Left ventricle myocardium superior (tissue), 1 donor: ENCODE data around the gene TRPV6. TPM values are rescaled to one million over a fixed set of nuclear protein-coding genes. Genes with fewer than 3 reads are reported as not detected.

ENCODE experiments used
- ATAC-seq: fragments of 200-7000 bp; cut with Tn5 transposase; one replicate; pipeline ENCODE4 v1.9.1; 2020; ENCODE audit warnings: mild to moderate bottlenecking, moderate library complexity
- DNase-seq: peaks from one replicate; pipeline ENCODE4 v3.0.0-alpha.2; 2020
- intact Hi-C: fragments of 100-400 bp; cut with micrococcal nuclease; formaldehyde crosslinking; loops from one replicate; pipeline ENCODE4 v1.11.0; 2022
- total RNA-seq: library from RNA; stranded (reverse); fragmentation: NEBNext Ultra II Directional; extraction: Animal tissue kit (Norgen Biotek cat#: 25700); gene quantifications from one replicate; pipeline ENCODE4 v1.2.1, GENCODE V29; 2021
- donor health status: DM: no; HTN: yes; CAD: no; lungs with severe emphysema.

The TRPV6 gene
- total RNA-seq, 1 donor from 2014 or later, result 0.05 TPM

DNA sequence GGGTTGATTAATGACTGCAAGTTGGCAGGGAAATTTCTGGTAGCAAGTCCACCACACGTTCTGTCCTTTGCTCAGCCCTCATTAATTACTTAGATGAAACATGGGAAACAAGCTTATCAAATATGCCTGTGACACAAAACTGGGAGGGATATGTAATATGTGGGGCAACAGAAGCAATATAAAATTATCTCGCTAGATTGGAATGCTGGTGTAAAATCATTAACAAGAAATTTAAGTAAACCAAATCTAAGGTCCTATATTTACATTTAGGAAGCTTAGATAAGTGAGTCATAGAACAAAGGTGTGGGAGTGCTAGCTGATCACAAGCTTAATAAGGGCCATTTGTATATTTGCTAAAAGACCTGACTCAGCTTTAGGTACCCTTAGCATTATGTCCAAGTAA lies 24.5 kb upstream of the TRPV6 start:
- intact Hi-C loops, result no loop called here
- no peak for DNase-seq
- ATAC-seq, result no peak

DNA sequence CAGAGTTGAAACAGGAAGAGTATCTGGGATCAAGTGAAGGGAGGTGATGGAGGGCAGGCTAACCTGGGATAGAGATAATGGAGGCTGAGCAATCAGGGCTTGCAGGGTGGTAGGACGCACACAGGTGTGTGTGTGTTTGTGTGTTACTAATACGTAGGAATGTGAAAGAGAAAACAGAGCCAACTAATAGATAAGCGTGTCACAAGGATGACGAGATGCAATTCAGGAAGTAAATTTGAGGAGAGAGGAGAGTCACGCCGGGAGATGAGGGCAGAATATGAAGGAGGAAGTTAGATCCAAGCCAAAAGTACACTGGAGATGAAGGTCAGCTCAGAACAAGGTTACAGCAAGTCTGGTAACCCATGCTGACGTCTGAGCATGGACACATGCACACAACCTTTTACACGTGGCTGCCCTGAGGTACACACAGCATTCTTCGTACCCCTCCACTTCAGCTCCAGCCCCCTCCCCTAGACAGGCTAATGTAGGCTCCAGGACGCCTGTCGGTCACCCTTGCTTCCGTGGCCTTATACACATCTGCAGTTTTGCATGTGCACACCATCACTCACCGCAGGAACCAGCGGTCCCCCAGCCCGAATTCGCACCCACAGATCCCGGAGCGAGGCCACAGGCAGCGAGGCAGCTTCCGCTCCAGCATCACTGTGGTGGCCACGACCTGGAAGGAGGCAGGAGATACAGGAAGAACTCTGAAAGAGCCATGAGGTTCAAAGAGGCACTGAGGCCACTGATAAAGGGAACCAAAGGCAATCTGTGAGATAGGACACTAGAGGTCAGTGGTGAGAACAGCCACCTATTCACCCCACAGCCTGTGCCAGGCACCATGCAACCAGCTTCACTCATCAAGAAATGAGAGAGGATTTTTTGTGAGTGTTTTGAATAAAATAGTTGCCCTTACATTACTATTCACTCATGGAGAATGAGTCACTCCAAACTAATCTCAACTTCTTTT lies 23.7 kb upstream of the TRPV6 start:
- no peak for DNase-seq
- ATAC-seq, result no peak
- intact Hi-C loops, result no loop called here

DNA sequence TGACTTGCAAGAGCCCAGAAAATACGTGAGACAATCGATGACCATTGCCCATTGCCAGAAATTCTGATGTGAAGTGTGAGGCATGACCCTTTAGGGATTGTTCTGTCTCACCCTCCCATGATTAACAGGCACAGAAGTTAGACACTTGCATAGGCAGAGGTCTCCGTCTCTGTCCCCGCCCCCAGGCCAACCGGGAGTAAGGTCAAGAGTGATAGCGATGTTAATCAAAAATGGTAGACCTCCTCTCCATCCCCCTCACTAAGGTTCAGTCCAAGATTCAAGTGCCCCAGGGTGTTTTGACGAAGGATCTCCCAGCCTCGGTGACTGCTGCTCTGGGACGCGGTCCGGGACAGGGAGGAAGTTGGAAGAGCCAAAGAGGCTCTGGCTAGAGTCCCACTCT lies 22.7 kb upstream of the TRPV6 start:
- ATAC-seq, result no peak
- no peak for DNase-seq
- intact Hi-C loops, result no loop called here

DNA sequence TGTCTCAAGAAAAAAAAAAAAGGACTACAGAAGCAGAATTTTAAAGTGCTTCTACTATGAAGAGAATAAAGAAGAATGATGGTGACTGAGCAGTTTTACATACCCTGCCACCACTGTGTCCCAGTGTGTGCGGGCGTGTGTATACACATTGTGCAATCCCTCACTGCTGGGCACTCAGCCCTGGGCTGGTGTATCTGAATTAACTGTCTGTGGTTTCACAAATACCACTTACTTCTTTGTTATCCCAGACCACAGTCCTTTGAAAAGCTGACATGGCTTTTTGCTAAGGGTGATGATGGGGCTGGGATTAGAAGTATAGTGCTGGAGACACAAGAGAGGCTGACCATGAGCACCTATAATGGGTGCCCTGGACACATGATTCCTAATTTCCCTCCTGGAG lies 21.1 kb upstream of the TRPV6 start:
- intact Hi-C loops, result no loop called here
- ATAC-seq, result no peak
- no peak for DNase-seq

DNA sequence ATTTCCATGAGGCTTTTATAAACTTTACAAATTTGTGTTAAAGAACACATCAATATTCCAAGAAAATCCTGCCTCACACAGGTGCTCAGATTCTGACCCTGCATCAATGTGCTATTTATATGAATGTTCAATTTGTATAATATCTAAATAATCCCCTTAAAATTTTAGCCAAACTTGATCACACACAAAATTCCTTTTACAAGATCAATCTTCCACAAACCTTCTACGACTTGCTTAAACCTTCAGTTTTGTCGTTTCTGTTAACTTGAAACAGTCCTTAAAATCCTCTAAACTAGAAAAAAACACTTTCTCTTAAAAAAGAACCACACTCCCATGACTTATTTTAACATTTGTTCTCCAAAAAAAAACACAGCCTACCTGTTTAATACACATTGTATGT lies 20.2 kb upstream of the TRPV6 start:
- ATAC-seq, result no peak
- intact Hi-C loops, result no loop called here
- DNase-seq, result no peak

DNA sequence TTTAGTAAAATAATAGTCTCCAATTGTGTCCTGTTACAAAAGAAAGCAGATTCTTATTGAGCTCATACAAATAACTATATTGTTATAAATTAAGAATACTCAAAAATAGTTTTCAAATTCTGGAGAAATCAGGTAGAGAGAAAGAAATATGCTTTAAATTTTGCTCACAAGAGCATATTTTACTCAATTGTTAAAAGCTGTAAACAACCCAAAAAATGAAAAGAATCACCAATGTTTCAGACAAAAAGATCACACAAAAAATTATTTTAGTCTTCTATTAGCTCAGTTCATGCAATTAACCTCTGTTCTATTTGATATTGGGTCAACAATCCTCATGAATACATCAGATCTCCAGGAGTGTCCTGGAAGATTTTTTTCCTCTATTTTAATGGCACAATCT lies 18.6 kb upstream of the TRPV6 start:
- intact Hi-C loops, result no loop called here
- ATAC-seq, result no peak
- no peak for DNase-seq

DNA sequence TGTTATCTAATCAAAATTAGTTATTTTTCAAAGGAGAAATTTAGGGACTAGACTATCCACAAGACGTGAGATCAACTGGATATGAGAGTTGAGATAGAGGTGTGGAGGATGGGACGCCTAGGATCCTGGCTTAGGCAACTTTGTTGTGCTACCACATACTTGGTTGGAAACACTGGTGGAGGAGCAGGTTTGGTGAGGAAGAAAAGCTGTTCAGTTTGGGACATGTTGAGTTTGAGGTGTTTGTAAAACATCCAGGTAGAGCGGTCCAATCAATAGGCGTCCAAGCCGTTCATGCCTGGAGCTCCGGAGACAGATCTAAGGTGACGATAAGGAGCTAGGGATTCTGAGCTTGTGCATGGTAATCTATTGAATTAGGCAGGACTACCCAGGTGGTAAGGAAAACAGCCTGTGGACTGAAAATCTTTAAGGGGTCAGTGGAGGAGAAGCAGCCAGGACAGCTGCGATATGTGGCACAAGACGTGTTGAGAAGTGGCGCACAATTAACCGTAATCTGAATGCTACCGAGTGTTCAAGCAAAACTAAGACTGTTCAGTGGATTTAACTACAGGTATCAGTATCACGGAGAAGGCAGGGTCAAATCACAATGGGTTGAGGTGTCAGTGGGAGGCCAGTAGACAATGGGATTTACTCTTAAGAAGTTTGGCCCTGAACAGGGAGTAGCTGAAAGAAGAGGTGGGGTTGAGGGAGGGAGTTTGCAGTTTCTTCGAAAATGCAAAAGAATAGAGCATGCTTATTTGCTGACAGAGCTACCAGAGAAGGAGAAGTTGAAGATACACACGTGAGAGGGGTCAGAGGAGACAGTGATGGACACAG lies 16.1 kb upstream of the TRPV6 start:
- ATAC-seq (no peak), DNase-seq (no peak)
- intact Hi-C loops, result no loop called here

DNA sequence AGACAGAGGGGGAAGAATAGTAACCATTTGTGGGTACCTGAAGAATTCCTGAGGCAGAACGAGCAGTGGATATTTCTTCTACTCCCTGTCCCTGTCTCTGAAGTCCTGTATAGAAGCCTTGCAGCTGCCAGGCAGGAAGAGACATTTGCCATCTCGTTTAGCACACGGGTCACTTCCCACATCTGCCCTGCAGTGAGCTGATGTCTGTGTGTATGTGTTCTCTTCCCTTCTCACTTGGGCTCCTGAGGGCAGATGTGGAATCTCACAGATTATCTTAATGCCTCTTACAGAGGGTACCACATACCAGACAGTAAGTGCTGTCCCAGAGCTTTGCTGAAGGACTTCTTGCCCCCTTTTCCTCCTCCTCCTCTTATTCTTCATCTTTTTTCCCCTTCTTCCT lies 14.1 kb upstream of the TRPV6 start:
- intact Hi-C loops, result no loop called here
- ATAC-seq, result no peak
- DNase-seq, result no peak

DNA sequence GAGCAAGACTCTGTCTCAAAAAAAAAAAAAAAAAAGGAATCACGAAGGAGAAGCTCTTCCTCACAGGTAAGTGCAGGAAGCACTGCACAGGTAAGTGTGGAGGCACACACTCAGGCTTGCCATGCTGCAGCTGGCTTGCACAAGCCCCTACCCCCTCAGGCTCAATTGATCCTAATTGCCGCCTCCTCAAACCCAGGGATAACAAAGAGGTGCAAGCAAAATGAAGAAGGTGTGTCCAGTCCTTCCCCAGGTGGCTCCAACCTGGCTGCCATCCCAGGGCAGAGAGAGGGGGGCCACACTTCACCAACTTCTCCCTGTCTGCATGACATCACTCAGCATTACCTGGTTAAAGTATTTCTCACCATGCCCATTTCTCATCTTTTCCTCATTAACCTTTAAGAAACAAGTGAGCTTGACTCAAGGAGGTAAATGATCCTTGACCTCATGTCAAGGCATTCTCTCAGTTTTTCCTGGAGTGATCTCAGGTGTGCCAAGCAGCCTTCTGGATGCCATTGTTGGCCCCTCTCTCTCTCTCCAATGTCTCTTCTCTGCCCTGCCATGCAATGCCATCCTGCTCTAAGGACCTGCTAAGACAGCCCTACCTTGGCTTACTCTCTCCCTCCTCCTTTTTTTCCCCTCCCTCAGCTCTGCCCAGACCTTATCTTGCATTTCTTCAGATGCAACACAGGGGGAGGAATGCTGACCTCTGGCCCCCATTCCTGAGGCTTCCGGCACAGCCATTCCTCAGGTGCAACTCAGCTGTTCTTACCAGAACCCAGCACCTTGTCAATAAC lies 13.0 kb upstream of the TRPV6 start:
- no peak for ATAC-seq
- intact Hi-C loops, result no loop called here
- no peak for DNase-seq

DNA sequence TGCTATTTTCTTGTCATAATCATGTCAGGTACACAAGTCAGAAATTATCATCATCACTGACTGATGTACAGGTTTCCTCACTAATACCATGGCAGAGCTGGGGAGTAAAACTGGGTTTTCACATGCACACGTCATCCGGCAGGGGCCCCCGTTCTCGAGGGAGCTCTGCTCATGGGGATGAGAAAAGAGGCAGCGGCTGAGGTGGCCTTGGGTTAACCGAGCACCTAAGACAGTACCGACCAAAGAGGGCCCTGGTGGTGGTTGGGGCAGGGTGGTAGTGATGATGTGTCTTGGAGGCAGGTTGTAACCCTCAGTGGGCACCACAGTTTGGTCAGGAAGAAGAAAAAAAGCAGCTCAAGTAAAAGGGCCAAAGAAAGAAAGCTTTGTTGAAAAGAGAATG lies 12.1 kb upstream of the TRPV6 start:
- intact Hi-C loops, result no loop called here
- DNase-seq (no peak), ATAC-seq (no peak)

DNA sequence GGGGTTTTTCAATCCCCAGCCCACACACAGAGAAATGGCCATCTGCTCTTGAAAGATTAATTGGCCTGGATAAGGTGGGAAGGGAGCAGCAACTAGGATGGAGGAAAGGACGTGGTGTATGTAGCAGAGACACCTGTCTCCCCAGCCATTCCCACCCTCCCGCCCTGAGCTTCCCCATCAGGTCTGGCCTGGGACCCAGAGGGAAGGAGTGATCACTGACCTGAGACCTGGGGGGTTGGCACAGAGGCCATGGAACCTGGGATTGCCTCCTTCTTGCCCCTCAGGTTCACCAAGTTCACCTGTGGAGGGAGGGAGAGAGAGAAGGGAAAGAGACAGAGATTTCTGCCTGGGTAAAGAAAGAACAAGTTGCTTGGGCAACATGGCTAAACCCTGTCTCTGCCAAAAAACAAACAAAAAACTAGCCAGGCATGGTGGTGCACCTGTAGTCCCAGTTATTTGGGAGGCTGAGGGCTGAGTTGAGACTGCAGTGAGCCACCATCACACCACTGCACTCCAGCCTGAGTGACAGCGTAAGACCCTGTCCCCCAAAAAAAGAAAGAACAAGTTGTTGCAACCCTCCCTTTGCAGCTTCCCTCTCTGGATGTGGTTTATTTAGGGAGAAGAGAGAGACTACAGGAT lies 11.3 kb upstream of the TRPV6 start:
- intact Hi-C loops, result no loop called here
- ATAC-seq, result no peak
- no peak for DNase-seq

DNA sequence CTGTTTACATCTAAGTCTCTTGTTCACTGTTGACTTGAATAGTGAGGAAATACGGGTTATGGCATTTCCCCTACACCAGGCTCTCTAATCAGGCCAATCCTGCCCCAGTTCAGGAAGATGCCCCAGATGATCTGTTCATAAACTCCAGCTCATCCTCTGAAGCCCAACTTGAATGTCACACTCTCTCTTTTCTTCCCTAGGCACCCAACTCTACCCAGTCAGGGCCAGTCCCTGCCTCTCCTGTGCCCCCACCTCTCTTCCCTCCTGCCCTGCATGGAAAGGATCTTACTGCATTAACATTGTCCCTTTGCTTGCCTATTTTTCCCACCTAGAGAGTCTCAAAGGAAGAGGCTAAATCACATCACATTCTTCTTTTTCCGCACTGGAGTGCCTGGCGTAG lies 10.6 kb upstream of the TRPV6 start:
- DNase-seq (no peak), ATAC-seq (no peak)
- intact Hi-C loops, result no loop called here

DNA sequence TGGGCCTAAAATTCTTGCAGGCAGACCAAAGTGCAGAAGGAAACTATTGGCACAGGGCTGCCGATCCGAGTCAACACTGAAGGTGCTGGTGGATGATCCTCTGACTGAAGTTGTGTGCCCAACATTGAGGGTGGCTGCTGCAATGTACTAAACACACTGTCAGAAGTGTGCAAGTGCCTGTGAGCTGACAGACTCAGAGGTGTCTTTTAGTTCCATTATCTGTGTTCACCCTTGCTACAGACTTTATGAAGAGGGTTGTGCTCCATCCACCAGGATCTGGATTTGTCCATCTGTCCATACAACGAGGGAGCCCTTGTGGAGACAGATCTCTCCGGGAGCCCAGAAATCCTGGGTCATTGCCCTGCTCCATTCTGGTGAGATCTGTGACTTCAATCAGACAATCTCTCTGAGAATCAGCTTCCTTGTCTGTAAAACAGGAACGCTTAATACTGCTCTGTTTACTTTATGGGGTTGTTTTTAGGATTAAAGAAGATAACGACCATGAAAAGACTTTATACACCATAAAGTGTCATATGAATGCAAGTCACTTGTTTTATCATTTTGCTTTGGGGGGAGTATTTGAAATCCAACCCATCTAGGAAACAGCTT lies 9.5 kb upstream of the TRPV6 start:
- intact Hi-C loops, result no loop called here
- DNase-seq (no peak), ATAC-seq (no peak)

DNA sequence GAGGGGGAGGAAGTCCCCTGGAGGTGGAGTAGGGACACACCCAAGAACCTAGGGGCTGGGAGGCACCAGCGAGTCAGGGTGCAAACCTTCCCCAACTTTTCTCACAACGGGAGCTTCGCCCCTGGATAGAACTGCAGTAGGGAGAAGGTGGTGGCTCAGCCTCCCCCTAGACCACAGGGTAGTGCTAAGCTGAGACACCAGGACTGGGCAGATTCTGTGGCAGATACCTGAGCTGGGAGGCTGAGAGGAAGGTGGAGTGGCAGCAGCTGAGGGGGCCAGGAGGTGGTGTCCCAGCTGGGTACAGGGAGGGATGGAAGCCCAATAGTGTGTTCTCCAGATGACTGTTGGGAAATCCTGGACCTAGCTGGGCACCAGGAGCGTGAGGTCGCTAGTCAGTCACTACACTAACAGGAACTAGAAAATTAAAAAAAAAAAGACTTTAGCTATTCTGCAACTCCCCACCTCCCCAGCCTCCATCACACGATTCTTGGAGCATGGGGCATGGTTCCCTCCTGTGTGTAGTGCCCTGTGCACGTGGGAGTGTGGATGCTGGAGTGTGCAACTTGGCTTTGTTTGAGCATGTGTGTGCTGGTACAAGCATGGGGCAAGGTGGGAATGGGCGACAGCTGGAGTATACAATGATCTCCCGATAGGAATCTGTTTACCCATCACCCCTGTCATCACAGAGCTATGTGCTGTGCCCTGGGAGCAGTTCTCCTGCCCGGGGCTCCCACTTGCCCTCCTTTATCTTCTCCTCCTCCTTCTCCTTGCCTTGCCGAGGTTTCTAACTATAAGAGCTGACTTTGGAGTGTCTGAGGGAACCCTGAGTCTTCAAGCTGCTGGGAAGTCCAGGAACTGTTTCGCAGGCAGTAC lies 8.8 kb upstream of the TRPV6 start:
- intact Hi-C loops, result no loop called here
- DNase-seq (no peak), ATAC-seq (no peak)

DNA sequence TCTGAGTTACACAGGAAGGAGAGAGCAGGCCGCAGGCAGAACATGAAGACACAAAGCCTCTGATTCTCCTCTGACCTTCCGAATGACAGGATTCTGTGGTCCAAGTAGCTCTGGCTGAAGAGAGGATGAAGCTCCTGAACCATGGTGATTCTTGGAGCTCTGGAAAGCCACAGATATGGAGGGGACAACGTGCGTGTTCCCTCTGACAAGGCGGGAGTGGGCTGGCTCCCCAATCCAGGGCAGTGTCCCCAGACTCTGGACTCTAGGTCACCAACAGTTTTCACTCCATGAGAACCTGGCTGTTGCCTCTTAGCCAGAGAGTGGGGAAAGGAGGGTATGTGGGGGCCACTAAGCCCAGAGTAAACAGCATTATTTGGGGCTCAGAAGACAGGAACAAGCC lies 7.4 kb upstream of the TRPV6 start:
- intact Hi-C loops, result no loop called here
- DNase-seq, result no peak
- ATAC-seq, result no peak

DNA sequence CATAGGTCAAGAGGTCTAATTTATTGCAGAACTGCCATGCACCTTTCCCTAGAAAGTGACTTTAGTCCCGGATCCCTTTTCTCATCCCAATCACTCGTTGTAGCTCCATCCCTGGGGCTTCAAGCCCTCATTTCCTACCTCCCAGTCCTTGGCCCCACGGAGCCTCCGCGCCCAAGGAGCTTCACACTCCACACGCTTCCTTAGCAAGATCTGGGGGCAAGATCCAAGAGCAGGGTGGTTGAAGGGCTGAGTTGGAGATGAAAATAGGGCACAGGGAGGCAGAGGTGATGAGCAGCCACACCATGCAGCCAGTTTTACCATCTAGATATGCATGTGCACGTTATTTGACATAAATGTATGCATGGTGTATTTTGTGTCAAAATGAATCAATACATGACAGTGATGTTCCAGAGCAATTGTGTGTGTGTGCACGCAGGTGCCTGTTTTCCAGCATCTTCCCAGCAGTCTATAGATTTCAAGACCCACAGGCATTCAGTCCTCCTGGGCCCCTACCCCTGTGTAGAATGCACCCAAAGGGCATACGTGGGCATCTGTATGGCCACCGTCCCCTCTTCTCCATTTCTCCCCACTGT lies 6.0 kb upstream of the TRPV6 start:
- no peak for DNase-seq
- ATAC-seq, result no peak
- intact Hi-C loops, result no loop called here

DNA sequence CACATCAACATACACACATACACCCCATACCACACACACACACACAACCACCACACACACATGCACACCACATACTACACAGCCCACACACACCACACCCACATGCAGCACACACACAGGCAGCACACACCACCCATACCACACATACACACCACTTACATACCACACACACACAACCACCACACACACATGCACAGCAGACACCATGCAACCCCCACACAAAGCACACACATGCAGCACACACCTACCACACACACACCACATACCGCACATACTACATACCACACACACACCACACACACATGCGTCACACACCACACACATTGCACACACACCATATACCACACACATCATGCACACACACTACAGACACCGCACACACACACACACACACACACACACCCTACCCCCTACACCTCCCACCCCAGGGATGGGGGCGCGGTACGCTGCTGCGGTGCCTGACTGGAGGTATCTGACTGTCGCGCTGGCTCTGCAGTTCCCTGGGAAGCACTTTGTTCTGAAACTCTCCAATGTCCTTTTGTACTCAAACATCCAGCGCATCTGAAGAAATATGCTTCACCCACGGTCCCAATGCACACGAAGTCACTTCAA lies 5.4 kb upstream of the TRPV6 start:
- no peak for ATAC-seq
- intact Hi-C loops, result no loop called here
- no peak for DNase-seq
